Jurkat, Clone E6-1 (cell line): Measurements from ENCODE around the gene LGR6.
"Not testable (repeated sequence)": the region's sequence is repeated elsewhere in the genome, so short reads cannot be mapped to it uniquely, and the experiment has no call there.

Source experiments
- DNase-seq: peaks from one replicate; pipeline ENCODE4 v3.0.0-alpha.2; 2011; ENCODE audit warnings: low read depth, low spot score
- H3K4me3 ChIP-seq: 2 replicates; pipeline ENCODE4 v1.5.1; 2011; ENCODE audit warnings: mild to moderate bottlenecking, low read length, control low read depth, moderate library complexity

Gene LGR6

GRCh38 chr1:202249436-202249835, 55.8 kb downstream of the LGR6 start:
- no peak for DNase-seq
- no peak overlapping the region for H3K4me3 ChIP-seq

GRCh38 chr1:202249846-202250245, 56.2 kb downstream of the LGR6 start:
- no peak overlapping the region for H3K4me3 ChIP-seq
- DNase-seq, result no peak

GRCh38 chr1:202250982-202251381, 57.4 kb downstream of the LGR6 start:
- H3K4me3 ChIP-seq, result no peak overlapping the region
- no peak for DNase-seq

- no peak for DNase-seq
- no peak overlapping the region for H3K4me3 ChIP-seq
These were observed 58.0 kb downstream of the LGR6 start for GRCh38 chr1:202251424-202252256.

GRCh38 chr1:202252271-202252670, 58.7 kb downstream of the LGR6 start:
- no peak overlapping the region for H3K4me3 ChIP-seq
- DNase-seq, result no peak

GRCh38 chr1:202254454-202255252, 61.1 kb downstream of the LGR6 start:
- DNase-seq, result no peak
- no peak overlapping the region for H3K4me3 ChIP-seq

- H3K4me3 ChIP-seq, result no peak overlapping the region
- no peak for DNase-seq
These were observed 61.7 kb downstream of the LGR6 start for GRCh38 chr1:202255343-202255742.

GRCh38 chr1:202259705-202260104, 66.1 kb downstream of the LGR6 start:
- no peak for DNase-seq
- no peak overlapping the region for H3K4me3 ChIP-seq

GRCh38 chr1:202261209-202261958, 67.8 kb downstream of the LGR6 start:
- DNase-seq, H3K4me3 ChIP-seq: not testable (repeated sequence)

GRCh38 chr1:202263628-202264027, 70.0 kb downstream of the LGR6 start:
- DNase-seq, result no peak
- no peak overlapping the region for H3K4me3 ChIP-seq

GRCh38 chr1:202264300-202264699, 70.7 kb downstream of the LGR6 start:
- no peak overlapping the region for H3K4me3 ChIP-seq
- no peak for DNase-seq

- no peak overlapping the region for H3K4me3 ChIP-seq
- no peak for DNase-seq
These were observed 71.1 kb downstream of the LGR6 start for GRCh38 chr1:202264726-202265125.

- no peak for DNase-seq
These were observed 72.6 kb downstream of the LGR6 start for GRCh38 chr1:202266061-202266765.

GRCh38 chr1:202268032-202268431, 74.4 kb downstream of the LGR6 start:
- DNase-seq, result no peak
- H3K4me3 ChIP-seq, result no peak overlapping the region

More at GRCh38 chr1:202266061-202266765, 72.6 kb downstream of the LGR6 start:
- H3K4me3 ChIP-seq, result no peak overlapping the region

GRCh38 chr1:202268817-202269216, 75.2 kb downstream of the LGR6 start:
- no peak overlapping the region for H3K4me3 ChIP-seq
- no peak for DNase-seq

- no peak overlapping the region for H3K4me3 ChIP-seq
- no peak for DNase-seq
These were observed 77.3 kb downstream of the LGR6 start for GRCh38 chr1:202270871-202271326.

GRCh38 chr1:202272103-202272845, 78.7 kb downstream of the LGR6 start:
- DNase-seq, result no peak
- no peak overlapping the region for H3K4me3 ChIP-seq

GRCh38 chr1:202274611-202275010, 81.0 kb downstream of the LGR6 start:
- peak; percentile 20 for DNase-seq
- no peak overlapping the region for H3K4me3 ChIP-seq
